GM12892 (cell line): ENCODE data around the gene SAP30BP.

ENCODE experiments used
- POLR2A ChIP-seq: IDR thresholded peaks from 2 replicates; pipeline ENCODE4 v1.6.1; 2011; ENCODE audit warnings: low read depth, low read length, control low read depth
- POLR2AphosphoS5 ChIP-seq: IDR thresholded peaks from 2 replicates; pipeline ENCODE4 v1.6.1; 2011; ENCODE audit warnings: low read depth, low read length, control low read depth
- TAF1 ChIP-seq: IDR thresholded peaks from 2 replicates; pipeline ENCODE4 v1.6.1; 2011; ENCODE audit warnings: low read depth, mild to moderate bottlenecking, control low read depth, low read length, borderline replicate concordance

- no peak for TF ChIP-seq POLR2A
- TF ChIP-seq TAF1: no peak
- no peak for TF ChIP-seq POLR2AphosphoS5
Observed at GRCh38 chr17:75688209-75688825, 21.2 kb downstream of the SAP30BP start.
